Measurements from ENCODE around the gene FANCE. TPM values are rescaled to one million over a fixed set of nuclear protein-coding genes. Genes with fewer than 3 reads are reported as not detected.

FANCE gene
- polyA plus RNA-seq, 5 donors = 9.6 to 13.3 (median 12.2) TPM

DNA sequence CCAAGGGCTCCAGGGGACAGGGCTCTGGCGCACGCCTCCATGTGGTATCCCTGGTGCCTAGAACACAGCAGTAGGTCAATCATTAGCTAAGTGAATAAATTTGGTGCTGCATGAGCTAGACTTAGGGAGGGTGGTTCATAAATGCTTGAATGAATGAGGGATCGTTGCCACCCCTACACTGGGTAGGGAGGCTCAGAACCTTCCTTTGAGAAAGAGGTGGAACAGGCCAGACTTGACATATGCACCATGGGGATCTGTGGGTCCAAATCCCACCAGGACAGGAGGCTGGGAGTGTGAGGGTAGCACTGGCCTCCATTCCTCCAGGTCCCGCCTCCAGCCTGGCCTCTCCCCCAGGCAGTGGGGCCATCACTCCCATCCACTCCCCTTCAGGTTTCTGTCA, 30.9 kb downstream of the FANCE start:
- no peak for DNase-seq

DNA sequence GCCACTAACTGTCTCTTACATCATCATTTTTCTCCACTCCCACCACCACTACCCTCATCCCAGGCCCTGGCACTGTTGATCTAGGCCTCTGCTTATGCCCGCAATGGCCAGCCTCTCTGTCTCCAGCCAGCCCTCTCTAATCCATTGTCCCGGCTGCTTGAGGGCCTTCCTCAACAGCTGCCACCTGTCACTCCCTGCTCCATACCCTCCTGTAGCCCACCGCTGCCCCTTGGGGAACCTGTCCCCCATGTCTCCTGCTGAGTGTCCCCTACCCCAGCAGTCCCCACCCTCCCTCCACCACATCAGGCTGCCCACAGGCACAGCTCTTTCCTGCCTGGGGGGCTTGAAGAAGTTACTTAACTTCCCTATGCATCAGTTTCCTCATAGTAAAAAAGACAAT, 31.4 kb downstream of the FANCE start:
- DNase-seq = no peak

GRCh38 chr6:35483893-35484645, 31.9 kb downstream of the FANCE start:
- no peak for DNase-seq

- DNase-seq = no peak
Observed at GRCh38 chr6:35484921-35485392, 32.8 kb downstream of the FANCE start.

GRCh38 chr6:35485402-35485877, 33.3 kb downstream of the FANCE start:
- DNase-seq = no peak

- DNase-seq = peak in 1 of 2 donors; percentile 62
Observed at GRCh38 chr6:35486005-35486925, 34.1 kb downstream of the FANCE start.

GRCh38 chr6:35487658-35488516, 35.7 kb downstream of the FANCE start:
- no peak for DNase-seq

DNA sequence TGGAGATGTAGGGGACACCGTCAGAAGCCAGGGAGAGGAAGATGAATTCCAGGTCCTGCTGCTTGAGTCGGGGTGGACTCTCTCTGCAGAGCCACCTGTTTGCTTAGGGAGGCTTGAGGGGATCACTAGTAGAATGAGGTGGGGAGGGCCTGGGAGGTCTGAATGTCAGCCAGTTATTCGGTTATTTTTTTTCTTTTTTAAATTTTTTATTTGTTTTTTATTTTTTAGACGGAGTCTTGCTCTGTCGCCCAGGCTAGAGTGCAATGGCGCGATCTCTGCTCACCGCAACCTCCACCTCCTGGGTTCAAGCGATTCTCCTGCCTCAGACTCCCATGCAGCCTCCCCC, 36.4 kb downstream of the FANCE start:
- no peak for DNase-seq

DNA sequence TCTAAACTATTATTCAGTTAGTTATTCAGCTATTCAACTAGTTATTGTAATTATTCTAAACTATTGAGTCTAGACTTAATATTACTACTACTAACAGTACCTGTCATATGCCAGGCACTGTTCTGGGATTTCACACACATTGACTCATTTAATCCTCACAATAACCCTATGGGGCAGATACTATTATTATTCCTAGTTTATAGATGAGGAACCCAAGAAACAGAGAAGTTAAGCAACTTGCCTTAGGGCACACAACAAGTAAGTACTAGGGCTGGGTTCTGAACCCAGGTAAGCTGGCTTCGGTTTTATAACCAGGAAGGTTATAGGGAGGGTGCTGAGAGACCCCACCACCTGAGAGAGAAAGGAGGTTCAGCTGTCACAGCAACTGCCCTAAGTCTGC, 36.9 kb downstream of the FANCE start:
- DNase-seq = no peak

- peak; percentile 73 to 75 for DNase-seq
Observed at GRCh38 chr6:35489995-35490791, 38.1 kb downstream of the FANCE start.

GRCh38 chr6:35490821-35491557, 38.9 kb downstream of the FANCE start:
- no peak for DNase-seq

GRCh38 chr6:35491558-35492257, 39.6 kb downstream of the FANCE start:
- no peak for DNase-seq

- DNase-seq = peak in 1 of 2 donors; percentile 71
Observed at GRCh38 chr6:35492258-35492973, 40.3 kb downstream of the FANCE start.

DNA sequence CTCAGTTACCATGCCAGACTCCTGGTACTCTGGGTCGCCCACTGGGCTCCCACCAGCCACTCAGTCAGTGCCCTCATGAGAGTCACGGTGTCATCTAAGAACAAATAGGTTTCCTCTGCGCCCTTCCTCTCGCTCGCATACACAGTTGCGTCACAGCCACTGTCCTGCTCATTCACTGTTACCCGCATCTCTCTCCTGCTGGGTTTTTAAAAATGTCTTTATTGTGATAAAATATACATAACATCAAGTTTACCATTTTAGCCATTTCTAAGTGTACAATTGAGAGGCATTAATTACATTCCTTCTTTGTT, 40.8 kb downstream of the FANCE start:
- DNase-seq = no peak

DNA sequence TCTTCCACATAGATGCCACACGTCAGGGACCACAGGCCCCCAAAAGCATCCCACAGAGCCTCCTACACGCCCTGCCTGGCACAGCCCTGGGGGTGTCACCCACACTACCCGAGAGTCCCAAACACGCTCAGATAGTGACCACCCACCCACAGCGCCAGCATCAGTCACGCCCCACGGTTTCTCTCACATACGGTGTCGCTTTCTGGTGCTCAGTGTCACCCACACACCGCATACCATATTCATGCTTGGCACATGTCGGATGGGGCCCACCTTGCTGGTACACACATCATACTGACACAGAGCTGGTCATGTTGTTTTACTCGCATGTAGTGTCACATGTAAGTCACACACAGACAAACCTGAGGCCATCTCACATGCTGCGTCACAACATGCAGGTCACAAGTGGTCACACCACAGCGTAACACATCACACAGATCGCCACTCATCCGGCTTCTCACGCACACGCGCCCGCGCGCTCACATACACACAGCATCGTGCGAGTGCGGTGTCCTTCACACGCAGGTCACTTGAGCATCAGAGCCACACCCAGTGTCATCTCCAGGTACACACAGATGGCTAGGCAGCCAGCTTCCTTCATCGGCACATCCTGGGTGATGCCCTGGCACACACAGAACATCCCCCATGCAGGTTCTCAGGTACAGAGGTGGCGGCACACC, 41.3 kb downstream of the FANCE start:
- no peak for DNase-seq

DNA sequence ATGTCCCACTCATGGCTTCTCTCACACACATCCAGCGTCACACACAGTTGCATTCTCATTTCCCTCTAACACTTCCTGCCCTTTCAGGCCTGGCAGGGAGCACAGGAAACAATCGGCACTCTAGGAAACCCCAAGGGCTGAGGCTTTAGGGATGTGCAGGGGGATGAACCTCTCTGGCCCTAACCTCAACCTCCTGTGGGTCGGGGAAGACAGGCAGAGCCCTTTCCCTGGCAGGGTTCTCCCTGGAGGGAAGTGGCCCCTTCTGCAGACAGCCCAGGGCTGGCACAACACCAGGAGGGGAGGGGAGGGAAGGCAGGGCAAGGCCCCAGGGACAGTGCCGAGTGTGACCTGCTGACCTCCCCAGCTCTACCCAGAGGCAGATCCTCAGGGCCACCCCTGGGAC, 42.0 kb downstream of the FANCE start:
- DNase-seq = no peak

DNA sequence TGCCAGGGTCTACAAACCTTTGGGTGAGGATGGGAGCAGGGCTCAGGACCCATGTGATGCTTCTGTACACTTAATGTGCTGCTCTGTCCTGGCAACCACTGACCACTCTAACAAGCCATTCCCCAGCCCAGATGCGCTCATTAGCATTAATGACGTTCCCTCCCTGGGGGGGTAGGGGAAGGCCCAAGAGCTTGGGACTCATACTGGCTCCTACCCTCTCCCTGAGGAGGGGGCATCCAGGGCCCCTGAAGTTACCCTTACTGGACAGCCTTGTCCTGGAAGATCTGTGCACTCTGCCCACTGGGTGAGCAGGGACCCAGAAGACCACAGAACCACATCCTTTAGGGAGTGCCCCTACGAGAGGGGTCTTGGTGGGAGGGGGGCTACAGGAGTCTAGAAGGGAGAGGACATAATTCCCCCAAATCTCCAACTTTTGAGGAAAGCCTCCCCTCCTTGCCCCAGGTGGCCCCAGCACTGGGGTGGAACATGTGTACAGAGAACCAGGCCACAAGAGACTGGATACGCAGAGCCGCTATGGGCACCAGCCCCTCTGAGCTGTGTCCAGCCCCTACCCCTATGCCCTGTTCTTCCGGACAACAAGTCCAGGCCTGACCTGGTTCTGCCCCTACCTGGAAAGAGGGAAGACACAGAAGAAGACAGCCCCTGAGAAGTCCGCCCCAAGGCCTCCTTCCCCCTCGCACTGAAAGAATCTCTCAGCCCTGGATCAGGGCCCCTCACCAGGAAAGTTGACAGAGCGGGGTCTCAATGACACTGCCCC, 43.3 kb downstream of the FANCE start:
- DNase-seq = no peak
